Memory B cell (primary cell): ENCODE data around the gene ZNF610.
"Not testable (repeated sequence)": the region's sequence is repeated elsewhere in the genome, so short reads cannot be mapped to it uniquely, and the experiment has no call there.

Experiments
- ATAC-seq: fragments of 150-1000 bp; cut with Tn5 transposase; 2 replicates; pipeline ENCODE4 v1.10.0; 2021; ENCODE audit warnings: low read depth, mild to moderate bottlenecking, moderate library complexity
- DNase-seq, 2 donors: peaks; one replicate each; pipeline ENCODE4 v3.0.0; 2022; ENCODE audit warnings: low spot score in 2 of 2
- H3K27ac Mint-ChIP-seq: one replicate; pipeline ENCODE4 v1.8.0; 2022; ENCODE audit warnings: mild to moderate bottlenecking, moderate library complexity, mixed read lengths
- H3K27me3 Mint-ChIP-seq: one replicate; pipeline ENCODE4 v1.8.0; 2022; ENCODE audit warnings: mixed read lengths
- H3K36me3 Mint-ChIP-seq: one replicate; pipeline ENCODE4 v1.8.0; 2022; ENCODE audit warnings: mild to moderate bottlenecking, mixed read lengths
- H3K4me1 Mint-ChIP-seq: one replicate; pipeline ENCODE4 v1.8.0; 2022; ENCODE audit warnings: mixed read lengths
- H3K4me3 Mint-ChIP-seq: one replicate; pipeline ENCODE4 v1.8.0; 2022; ENCODE audit warnings: mild to moderate bottlenecking, moderate library complexity, mixed read lengths
- H3K9me3 Mint-ChIP-seq: one replicate; pipeline ENCODE4 v1.8.0; 2022; ENCODE audit warnings: mixed read lengths

Gene ZNF610

GRCh38 chr19:52336117-52336790 is at the start of gene ZNF610:
Gene ZNF610, plus strand, starts transcription at chr19:52336243. Its CDS starts 12,930 bp downstream, at chr19:52349173.
- peak within 1 kb of the TSS; percentile 89 for H3K27ac Mint-ChIP-seq
- peaks cover 29% of the 10 kb centered on the region for H3K36me3 Mint-ChIP-seq

GRCh38 chr19:52286256-52286655 is 49.8 kb upstream of the ZNF610 start:
- H3K36me3 Mint-ChIP-seq = peaks cover 64% of the 10 kb centered on the region
- peaks cover 4% of the 10 kb centered on the region for H3K9me3 Mint-ChIP-seq
- no peaks in the 10 kb centered on the region for H3K27me3 Mint-ChIP-seq
- DNase-seq (no peak), ATAC-seq (no peak)
- H3K4me1 Mint-ChIP-seq = no peaks in the 10 kb centered on the region
- no peak overlapping the region for H3K27ac Mint-ChIP-seq
- H3K4me3 Mint-ChIP-seq = no peak overlapping the region

More at GRCh38 chr19:52336117-52336790, at the start of gene ZNF610:
- H3K9me3 Mint-ChIP-seq = peaks cover 24% of the 10 kb centered on the region
- peak; percentile 97 for ATAC-seq
- H3K4me1 Mint-ChIP-seq = peaks cover 12% of the 10 kb centered on the region
- no peaks in the 10 kb centered on the region for H3K27me3 Mint-ChIP-seq
- peak; percentile 79 to 84 for DNase-seq
- peak within 1 kb of the TSS; percentile 91 for H3K4me3 Mint-ChIP-seq

DNA sequence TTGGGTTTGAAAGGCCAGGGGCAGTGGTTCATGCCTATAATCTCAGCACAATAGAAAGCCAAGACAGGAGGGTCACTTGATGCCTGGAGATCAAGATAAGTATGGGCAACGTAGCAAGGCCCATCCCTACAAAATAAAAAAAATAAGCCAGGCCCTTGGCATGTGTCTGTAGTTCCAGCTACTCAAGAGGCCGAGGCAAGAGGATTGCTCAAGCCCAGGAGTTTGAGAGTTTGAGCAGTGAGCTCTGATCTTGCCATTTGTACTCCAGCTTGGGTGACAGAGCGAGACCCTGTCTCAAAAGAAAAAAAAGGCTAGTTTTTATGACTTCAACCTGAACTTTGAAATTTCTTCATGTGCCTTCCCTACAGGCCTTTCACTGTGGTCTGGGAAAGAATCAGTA is 44.3 kb upstream of the ZNF610 start:
- H3K27ac Mint-ChIP-seq = peak overlapping the region; percentile 53

GRCh38 chr19:52292946-52293345 is 43.1 kb upstream of the ZNF610 start:
- not testable (repeated sequence) for ATAC-seq, H3K27ac Mint-ChIP-seq, H3K27me3 Mint-ChIP-seq, H3K9me3 Mint-ChIP-seq, H3K4me1 Mint-ChIP-seq, H3K4me3 Mint-ChIP-seq, DNase-seq
- peaks cover 34% of the 10 kb centered on the region for H3K36me3 Mint-ChIP-seq

More for the DNA sequence above, 44.3 kb upstream of the ZNF610 start:
- Mint-ChIP-seq H3K36me3 (peaks cover 37% of the 10 kb centered on the region), H3K9me3 (peaks cover 7% of the 10 kb centered on the region), H3K4me3 (no peak overlapping the region), H3K27me3 (no peaks in the 10 kb centered on the region), H3K4me1 (no peaks in the 10 kb centered on the region)
- ATAC-seq (no peak), DNase-seq (no peak)

GRCh38 chr19:52296400-52296772 is 39.7 kb upstream of the ZNF610 start:
- Mint-ChIP-seq H3K36me3 (peaks cover 36% of the 10 kb centered on the region), H3K27ac (peak overlapping the region; percentile 94), H3K4me3 (peak overlapping the region; percentile 80), H3K9me3 (peaks cover 14% of the 10 kb centered on the region), H3K27me3 (no peaks in the 10 kb centered on the region), H3K4me1 (peaks cover 12% of the 10 kb centered on the region)
- ATAC-seq (no peak), DNase-seq (no peak)

DNA sequence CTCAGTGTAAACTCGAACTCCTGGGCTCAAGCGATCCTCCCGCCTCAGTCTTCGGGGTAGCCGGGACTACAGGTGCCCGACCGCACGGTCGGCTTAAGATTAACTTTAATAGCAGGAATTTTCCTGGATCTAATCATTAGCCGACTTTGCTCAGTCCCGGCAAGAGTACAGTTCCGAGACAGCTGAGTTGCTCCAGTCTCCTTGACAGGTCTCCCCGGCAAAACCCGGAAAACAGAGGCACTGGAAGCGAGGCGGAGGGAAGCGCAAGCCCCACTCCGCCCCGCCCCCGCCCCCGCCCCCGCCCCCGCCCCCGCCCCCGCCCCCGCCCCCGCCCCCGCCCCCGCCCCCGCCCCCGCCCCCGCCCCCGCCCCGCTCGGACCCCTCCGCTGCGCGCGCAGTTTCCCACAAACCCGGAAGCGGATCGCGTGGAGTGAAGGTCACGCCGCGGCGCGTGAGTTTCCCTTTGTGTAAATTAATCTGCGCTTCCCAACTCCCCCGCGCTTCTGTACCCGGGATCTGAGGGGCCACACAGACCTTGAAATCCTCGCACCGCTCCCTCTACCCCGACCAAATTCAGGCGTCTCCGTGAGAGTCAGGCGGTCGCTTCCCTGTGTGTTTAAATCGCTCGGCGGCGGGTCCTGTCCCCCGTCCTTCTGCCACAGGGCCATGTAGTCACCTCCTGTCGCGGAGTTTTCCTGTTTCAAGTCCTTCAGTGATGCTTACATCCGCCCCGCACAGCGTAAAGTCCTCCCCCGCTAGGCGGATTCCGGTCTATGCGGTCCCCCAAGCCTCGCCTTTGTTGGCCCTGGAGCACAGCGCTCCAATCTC is 39.1 kb upstream of the ZNF610 start, which contains the start of gene ZNF480:
ZNF480 (plus strand) TSS at position 397 of the 828 bp plus-strand sequence. CDS start 3,244 bp downstream, outside the sequence.
- Mint-ChIP-seq H3K27ac (peak within 1 kb of the TSS; percentile 94), H3K4me1 (peaks cover 12% of the 10 kb centered on the region), H3K9me3 (peaks cover 14% of the 10 kb centered on the region), H3K36me3 (peaks cover 41% of the 10 kb centered on the region), H3K4me3 (peak within 1 kb of the TSS; percentile 94), H3K27me3 (no peaks in the 10 kb centered on the region)
- DNase-seq = peak; percentile 81 to 83
- ATAC-seq = peak; percentile 81

- ATAC-seq = no peak
These were observed 38.3 kb upstream of the ZNF610 start for GRCh38 chr19:52297601-52298364.

DNA sequence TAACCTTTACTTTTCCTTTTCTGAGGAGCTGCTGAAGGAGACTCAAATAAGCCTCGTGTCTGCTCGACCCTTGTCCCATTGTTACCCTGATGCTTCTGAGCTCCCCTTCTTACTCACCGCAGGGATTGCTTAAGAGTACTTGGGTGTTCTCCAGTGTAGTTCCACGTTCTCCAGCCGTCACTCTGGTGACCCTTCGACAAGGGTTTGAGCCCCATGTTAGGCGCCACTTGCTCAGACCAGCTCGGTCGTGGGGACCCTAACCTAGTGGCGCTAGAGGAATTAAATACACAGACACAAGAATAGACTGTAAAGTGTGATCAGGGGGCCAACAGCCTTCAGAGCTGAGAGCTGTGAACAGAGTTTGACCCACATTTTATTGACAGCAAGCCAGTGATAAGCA is 28.8 kb upstream of the ZNF610 start:
- no peaks in the 10 kb centered on the region for H3K27me3 Mint-ChIP-seq
- H3K27ac Mint-ChIP-seq = no peak overlapping the region
- no peak overlapping the region for H3K4me3 Mint-ChIP-seq
- peak in 1 of 2 donors; percentile 20 for DNase-seq
- H3K36me3 Mint-ChIP-seq = peaks cover 72% of the 10 kb centered on the region
- H3K9me3 Mint-ChIP-seq = peaks cover 15% of the 10 kb centered on the region
- no peak for ATAC-seq
- no peaks in the 10 kb centered on the region for H3K4me1 Mint-ChIP-seq

More at GRCh38 chr19:52297601-52298364, 38.3 kb upstream of the ZNF610 start:
- Mint-ChIP-seq H3K9me3 (peaks cover 13% of the 10 kb centered on the region), H3K4me1 (peaks cover 12% of the 10 kb centered on the region), H3K4me3 (peak overlapping the region; percentile 94), H3K27ac (peak overlapping the region; percentile 94), H3K27me3 (no peaks in the 10 kb centered on the region), H3K36me3 (peaks cover 45% of the 10 kb centered on the region)
- no peak for DNase-seq

DNA sequence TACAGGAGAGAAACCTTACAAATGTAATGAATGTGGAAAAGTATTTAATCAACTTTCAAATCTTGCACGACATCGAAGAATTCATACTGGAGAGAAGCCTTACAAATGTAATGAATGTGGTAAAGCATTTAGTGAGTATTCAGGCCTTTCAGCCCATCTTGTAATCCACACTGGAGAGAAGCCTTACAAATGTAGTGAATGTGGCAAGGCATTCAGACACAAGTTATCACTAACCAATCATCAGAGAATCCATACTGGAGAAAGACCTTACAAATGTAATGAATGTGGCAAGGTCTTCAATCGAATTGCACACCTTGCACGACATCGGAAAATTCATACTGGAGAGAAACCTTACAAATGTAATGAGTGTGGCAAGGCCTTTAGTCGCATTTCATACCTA is 13.6 kb upstream of the ZNF610 start:
- ATAC-seq (no peak), DNase-seq (no peak)
- Mint-ChIP-seq H3K4me3 (no peak overlapping the region), H3K36me3 (peaks cover 47% of the 10 kb centered on the region), H3K27me3 (no peaks in the 10 kb centered on the region), H3K9me3 (peaks cover 20% of the 10 kb centered on the region), H3K4me1 (no peaks in the 10 kb centered on the region), H3K27ac (no peak overlapping the region)

- Mint-ChIP-seq H3K9me3 (peaks cover 14% of the 10 kb centered on the region), H3K4me3 (no peak overlapping the region), H3K36me3 (peaks cover 15% of the 10 kb centered on the region), H3K27me3 (no peaks in the 10 kb centered on the region), H3K27ac (no peak overlapping the region), H3K4me1 (peaks cover 5% of the 10 kb centered on the region)
- DNase-seq (no peak), ATAC-seq (no peak)
These were observed 4.3 kb upstream of the ZNF610 start for GRCh38 chr19:52331757-52332156.

DNA sequence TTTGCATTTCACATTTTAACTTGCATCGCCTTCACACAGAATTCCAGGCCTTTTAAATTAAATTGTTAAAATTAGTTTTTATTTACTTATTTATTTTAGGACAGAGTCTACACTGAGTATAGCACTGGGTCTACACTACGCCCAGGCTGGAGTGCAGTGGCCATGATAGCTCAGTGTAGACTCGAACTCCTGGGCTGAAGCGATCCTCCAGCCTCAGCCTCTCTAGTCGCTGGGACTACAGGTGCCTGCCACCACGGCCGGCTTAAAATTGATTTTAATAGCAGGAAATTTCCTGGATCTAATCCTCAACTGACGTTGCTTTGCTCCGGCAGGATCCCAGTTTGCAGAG is 301 bp upstream of the ZNF610 start:
- Mint-ChIP-seq H3K4me1 (peaks cover 12% of the 10 kb centered on the region), H3K4me3 (peak overlapping the region; percentile 91), H3K36me3 (peaks cover 28% of the 10 kb centered on the region), H3K27ac (peak overlapping the region; percentile 89), H3K9me3 (peaks cover 24% of the 10 kb centered on the region), H3K27me3 (no peaks in the 10 kb centered on the region)
- ATAC-seq (peak; percentile 20), DNase-seq (no peak)

DNA sequence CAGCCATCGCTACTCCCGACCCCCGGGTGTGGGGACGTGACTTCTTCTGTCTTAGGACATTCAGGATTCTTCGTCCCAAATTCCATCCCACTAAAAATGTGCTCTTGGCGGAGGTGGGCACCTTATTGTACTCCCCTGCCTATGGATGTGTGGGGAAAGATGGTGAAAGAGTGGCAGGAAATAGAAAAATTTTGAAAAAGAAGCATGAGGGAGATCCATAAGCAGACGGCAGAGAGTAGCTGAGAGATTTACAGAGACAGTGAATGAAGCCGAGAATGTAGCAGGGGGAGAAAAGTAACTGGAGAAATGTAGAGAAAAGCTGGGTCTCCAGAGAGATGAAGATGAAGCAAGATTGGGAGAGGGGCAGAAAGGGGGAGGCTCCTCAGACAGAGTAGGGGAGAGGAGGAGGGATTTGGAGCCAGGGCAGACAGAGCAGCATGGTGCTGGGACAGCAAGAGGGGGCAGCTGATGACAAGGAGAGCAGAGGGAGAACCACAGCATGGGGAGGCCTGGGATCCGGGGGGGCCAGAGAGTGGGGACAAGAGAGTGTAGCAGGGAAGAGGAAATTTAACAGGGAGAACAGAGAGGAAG is 843 bp downstream of the ZNF610 start:
- H3K4me1 Mint-ChIP-seq = peaks cover 12% of the 10 kb centered on the region
- peaks cover 27% of the 10 kb centered on the region for H3K36me3 Mint-ChIP-seq
- peak overlapping the region; percentile 91 for H3K4me3 Mint-ChIP-seq
- H3K9me3 Mint-ChIP-seq = peaks cover 21% of the 10 kb centered on the region
- peak overlapping the region; percentile 89 for H3K27ac Mint-ChIP-seq
- DNase-seq (no peak), ATAC-seq (no peak)
- H3K27me3 Mint-ChIP-seq = no peaks in the 10 kb centered on the region

DNA sequence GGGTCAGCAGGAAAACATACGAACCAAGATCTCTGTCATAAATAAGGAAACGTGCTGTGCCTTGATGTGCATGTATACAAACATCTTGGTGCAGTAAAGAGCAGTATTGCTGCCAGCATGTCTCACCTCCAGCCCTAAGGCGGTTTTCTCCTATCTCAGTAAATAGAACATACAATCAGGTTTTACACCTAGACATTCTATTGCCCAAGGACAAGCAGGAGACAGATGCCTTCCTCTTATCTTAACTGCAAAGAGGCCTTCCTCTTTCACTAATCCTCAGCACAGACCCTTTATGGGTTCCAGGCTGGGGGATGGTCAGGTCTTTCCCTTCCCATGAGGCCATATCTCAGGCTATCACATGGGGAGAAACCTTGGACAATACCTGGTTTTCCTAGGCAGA is 3.0 kb downstream of the ZNF610 start:
- not testable (repeated sequence) for H3K4me3 Mint-ChIP-seq, H3K27ac Mint-ChIP-seq, H3K27me3 Mint-ChIP-seq, ATAC-seq, DNase-seq
- H3K9me3 Mint-ChIP-seq = peaks cover 15% of the 10 kb centered on the region
- peaks cover 14% of the 10 kb centered on the region for H3K4me1 Mint-ChIP-seq
- H3K36me3 Mint-ChIP-seq = peaks cover 25% of the 10 kb centered on the region
